Fibroblast of gingiva (primary cell): ENCODE results near the gene MTHFSD.

ENCODE experiments used
- DNase-seq: peaks from one replicate; pipeline ENCODE4 v3.0.0-alpha.2; 2011; ENCODE audit warnings: low read depth

MTHFSD gene

DNA sequence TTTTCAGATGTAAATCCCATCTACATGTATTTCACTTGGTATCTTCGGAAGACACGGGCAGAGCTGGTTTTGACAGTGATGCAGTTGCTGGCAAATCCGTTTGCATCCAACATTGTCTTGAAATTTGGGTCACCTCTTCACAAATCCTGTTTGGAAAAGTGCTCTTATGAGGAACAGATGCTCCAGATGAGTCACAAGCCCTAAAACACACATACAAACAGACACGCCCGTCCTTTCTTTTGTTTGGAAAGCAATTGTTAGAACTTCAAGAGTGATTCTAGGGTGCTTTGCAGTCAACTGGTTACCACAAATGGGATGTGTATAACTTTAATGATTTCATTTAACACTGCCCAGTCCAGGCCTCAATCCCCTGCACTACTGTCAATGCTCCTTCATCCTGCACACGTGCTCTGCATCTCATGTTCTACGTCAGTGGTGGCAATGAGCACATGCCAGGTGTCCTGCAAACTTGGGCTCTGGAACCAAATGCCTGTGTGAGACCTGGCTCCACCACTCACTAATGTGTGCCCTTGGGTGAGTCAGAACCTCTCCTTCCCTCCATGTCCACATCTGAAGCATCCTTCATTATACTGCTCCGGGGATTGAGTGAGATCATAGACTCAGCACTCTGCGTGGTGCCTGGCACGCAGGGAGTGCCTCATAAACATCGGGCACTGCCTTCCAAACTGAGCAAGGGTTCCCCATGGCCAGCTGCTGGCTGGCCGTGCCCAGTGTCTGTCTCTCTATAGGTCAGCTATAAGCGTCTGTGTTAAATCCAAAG lies 64.0 kb downstream of the MTHFSD start:
- peak; percentile 65 for DNase-seq

GRCh38 chr16:86485746-86486145 lies 69.3 kb downstream of the MTHFSD start:
- DNase-seq, result no peak

DNA sequence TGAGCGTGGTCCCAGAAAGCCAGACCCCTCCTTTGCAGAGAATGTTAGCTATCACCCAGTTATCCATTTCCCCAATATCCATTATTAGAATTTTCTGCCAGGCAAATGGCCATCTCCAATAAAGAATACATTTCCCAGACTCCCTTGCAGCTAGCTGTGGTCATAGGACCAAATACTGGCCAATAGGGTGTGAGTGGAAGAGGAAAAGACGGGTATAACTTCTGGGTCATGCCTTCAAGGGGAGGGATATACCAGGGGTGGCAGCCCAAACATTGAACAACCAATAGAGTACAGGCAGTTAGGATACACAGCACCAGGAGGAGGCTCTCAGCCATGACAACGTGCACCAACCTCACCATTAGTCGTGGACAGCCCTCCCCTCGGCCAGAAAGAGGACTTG lies 70.8 kb downstream of the MTHFSD start:
- DNase-seq, result no peak

DNA sequence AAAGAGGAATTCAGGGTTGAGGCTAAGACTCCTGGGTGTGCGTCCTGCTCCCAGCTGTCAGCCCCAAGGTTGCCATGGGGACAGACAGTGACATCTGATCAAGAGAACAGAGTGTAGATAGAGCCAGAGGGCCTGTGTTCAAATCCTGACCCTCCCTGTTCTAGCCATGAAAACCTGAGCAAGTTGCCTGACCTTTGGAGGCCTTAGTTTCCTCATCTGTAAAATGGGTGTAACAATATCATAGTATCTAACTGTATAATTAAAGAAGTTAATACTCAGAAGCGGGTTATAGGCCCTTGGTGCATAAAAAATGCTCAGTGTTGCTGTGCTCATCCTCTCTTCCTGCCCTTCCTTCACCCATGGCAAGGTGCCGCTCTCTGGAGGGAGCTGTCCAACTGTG lies 73.4 kb downstream of the MTHFSD start:
- no peak for DNase-seq

DNA sequence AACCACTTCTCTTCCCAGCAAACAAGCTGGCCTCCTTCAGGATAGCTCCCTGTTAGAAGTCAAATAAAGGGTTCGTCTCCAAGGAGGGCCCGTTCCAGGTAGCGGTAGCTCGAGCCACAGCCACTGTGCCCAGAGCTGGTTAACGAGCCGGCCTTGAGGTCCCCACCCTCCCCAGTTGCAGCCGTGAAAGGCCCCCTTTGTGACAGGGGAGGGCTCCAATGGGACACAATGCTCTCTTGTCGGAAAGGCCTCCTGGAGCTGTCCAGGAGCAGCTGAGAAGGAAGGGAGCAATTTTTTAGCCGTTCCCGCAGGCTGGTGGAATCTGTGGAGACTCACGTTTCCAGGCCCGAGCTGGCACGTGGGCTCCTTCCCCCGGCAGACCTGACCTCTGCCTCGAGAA lies 74.6 kb downstream of the MTHFSD start:
- no peak for DNase-seq
